Esophagus mucosa (tissue), 1 donor: Measurements from ENCODE around the gene EWSR1. TPM values are rescaled to one million over a fixed set of nuclear protein-coding genes. Genes with fewer than 3 reads are reported as not detected.
A peak's percentile ranks its signal among the peaks of the same experiment; 100 is the strongest.

Source experiments
- ATAC-seq: fragments of 200-7000 bp; cut with Tn5 transposase; one replicate; pipeline ENCODE4 v1.9.1; 2020
- total RNA-seq: library from RNA; stranded (reverse); gene quantifications from one replicate; pipeline ENCODE4 v1.2.4, GENCODE V29; 2023
- donor health status: DM: yes; HTN: yes; CAD: no.

Gene EWSR1
- total RNA-seq, 1 donor from 2014 or later = 127 TPM

GRCh38 chr22:29269731-29270474 is 1.8 kb downstream of the EWSR1 start:
- no peak for ATAC-seq

- ATAC-seq = no peak
Measured at GRCh38 chr22:29270475-29271271, 2.6 kb downstream of the EWSR1 start.

DNA sequence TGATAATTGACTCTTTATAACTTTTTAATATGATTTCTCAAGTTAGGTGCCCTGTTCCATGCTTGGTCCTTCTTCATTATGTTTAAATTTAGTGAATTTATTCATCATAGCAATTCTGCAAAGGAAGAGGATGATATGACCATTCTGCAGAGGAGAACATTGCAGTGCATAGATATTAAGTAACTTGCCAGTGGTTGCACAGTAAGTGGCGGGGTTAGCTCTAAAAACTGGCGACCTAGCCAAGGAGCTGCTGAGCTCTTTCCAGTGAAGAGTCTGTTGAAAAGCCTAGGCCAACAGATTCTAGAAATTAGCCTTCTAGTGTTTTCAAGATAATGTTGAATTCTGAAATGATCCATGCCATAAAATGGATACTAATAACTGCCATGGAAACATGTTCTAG is 4.6 kb downstream of the EWSR1 start:
- no peak for ATAC-seq

DNA sequence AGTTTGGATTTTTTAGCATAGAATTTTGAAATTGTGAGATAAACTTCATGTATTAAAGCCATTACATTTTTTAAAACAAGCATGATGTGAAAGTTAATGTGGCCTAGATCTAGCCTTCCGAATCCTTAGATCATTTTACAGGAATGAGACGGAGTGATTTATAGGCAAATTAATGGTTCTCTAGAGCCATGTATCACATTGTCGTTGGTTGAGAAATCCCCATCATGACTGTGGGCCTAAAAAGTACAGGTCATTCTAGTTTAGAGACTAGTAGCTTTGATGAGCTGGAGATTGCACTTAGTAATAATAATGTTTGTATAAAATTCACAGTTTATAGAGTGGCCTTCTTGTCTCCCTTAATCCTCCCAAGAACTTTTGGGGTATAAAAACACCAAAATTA is 7.1 kb downstream of the EWSR1 start:
- ATAC-seq = no peak

DNA sequence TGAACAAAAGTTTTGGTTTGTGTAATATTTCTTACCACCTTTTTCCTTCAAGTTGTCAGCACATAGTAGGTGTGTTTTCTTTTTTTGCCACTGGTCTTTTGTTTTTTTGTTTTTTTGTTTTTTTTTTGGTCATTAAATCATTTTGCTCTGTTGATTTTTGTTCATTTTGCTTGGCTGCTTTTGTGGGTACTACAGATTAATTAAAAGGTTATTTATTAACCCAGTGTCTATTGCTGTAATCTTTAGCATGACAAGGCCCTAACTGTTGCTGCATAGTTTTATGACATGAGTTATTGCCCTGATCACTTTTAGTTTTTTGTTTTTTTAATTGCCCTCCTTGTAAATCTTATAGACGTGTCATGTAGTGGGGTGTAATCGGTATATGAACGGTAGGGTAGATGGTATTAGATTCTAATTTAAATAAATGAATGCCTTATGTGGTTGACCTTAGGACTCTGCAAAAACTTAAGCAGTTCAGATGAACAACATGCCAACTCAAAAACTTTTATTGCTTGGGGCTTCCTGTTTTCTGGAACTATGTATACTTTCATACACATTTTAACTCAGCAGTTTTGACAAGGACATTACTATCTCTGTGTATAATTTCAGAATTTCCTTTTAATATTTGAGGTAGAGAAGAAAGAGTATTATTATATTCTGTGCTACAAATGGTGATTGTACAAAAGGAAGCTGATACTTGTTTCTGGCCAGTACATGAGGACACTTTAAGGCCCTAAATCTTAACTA is 7.9 kb downstream of the EWSR1 start:
- ATAC-seq = no peak

DNA sequence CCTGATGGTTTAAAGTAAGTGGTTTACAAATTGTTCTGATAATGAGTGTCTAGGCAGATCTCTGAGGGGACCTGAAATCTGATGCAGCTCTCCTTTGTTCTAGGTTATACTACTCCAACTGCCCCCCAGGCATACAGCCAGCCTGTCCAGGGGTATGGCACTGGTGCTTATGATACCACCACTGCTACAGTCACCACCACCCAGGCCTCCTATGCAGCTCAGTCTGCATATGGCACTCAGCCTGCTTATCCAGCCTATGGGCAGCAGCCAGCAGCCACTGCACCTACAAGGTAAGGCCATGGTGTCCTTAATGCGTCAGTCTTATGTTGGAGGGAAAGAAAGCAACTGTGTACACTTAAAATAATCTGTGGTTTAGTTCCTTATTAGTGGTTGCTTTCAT is 9.9 kb downstream of the EWSR1 start:
- ATAC-seq = no peak

- no peak for ATAC-seq
Measured at GRCh38 chr22:29284196-29284595, 16.1 kb downstream of the EWSR1 start.

DNA sequence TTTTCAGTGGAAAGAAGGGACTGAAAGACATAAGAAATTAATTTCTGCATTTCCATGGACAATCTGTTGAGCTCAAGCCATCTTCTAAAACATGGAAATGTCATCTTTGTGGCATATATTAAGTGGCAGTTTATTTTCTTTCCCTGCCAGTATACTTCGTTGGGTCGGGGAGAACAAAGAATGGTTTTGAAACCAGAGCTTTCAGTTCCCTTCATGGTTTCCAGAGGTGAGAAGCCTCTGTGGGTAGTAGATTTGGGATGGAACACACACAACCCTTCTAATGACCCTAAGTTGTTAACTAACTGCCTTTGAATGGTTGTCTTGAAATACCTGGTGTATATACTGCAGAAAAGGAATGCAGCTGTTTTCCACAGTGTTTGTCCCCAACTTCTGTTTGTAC is 20.8 kb downstream of the EWSR1 start:
- ATAC-seq = no peak

GRCh38 chr22:29290061-29290460 is 22.0 kb downstream of the EWSR1 start:
- no peak for ATAC-seq

DNA sequence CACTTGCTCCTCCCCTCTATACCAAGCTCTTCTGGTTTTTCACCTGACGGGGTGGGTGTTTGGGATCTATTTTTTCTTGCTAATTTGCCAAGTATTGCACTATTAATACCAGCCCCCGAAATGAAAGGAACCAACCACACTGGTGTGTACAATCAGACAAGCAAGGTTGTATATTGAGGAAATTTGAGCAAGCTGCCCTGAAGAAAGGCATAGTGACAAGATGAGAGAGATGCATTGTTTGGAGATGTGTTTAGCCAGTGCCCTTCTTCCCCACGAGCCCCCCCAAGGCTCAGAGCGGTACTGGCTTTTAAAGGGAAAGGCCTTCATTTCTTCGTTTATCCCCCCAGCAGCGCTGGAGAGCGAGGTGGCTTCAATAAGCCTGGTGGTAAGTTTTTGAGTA is 23.1 kb downstream of the EWSR1 start:
- no peak for ATAC-seq

- ATAC-seq = no peak
Measured at GRCh38 chr22:29292379-29292778, 24.3 kb downstream of the EWSR1 start.

DNA sequence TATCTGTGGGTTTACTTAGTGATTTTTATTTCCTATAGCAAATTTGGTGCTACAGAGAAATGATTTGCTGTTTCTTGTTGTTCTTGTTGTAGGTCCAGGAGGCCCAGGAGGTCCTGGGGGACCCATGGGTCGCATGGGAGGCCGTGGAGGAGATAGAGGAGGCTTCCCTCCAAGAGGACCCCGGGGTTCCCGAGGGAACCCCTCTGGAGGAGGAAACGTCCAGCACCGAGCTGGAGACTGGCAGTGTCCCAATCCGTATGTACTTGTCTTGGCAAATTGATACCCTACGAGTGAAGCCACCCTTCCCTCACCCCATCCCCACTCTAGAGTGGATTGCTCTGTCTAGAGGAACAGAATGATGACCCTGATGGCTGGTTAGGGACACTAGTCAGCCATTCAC is 30.6 kb downstream of the EWSR1 start:
- no peak for ATAC-seq

- ATAC-seq = no peak
Measured at GRCh38 chr22:29299136-29299900, 31.2 kb downstream of the EWSR1 start.

DNA sequence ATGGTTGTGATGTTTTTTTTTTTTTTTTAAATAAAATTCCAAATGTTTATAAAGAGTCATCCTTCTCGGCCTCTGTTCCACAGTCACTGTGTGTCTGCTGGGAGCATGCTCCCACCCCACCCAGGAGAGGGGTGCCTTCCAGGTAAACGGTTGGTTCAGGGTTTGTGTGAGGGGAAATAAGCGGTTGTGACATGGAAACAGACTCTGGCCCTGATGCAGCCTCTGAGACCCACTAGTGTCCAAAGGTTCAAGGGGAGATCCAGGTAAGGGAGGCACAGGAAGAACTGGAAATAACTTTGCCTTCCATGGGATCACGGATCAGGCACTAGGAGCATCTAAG is 32.4 kb downstream of the EWSR1 start:
- no peak for ATAC-seq

GRCh38 chr22:29300807-29301601 is 32.9 kb downstream of the EWSR1 start:
- ATAC-seq = peak; percentile 1

- no peak for ATAC-seq
Measured at GRCh38 chr22:29301716-29302401, 33.8 kb downstream of the EWSR1 start.

- ATAC-seq = no peak
Measured at GRCh38 chr22:29302402-29302680, 34.3 kb downstream of the EWSR1 start.

- ATAC-seq = no peak
Measured at GRCh38 chr22:29302681-29303465, 34.8 kb downstream of the EWSR1 start.

DNA sequence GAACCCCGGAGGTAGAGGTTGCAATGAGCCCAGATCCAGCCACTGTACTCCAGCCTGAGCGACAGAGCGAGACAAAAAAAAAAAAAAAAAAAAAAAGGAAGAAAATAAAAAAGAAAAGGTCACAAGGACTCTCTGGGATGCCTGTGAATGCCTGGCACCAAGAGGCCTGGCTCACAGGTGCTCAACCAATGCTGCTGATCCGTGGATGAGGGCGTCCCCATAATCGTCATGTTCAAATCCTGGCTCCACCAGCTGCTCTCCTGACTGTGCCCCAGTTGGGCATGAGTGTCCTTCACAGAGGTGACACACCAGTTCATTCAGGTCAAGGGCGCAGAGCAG is 37.7 kb downstream of the EWSR1 start:
- ATAC-seq = no peak

DNA sequence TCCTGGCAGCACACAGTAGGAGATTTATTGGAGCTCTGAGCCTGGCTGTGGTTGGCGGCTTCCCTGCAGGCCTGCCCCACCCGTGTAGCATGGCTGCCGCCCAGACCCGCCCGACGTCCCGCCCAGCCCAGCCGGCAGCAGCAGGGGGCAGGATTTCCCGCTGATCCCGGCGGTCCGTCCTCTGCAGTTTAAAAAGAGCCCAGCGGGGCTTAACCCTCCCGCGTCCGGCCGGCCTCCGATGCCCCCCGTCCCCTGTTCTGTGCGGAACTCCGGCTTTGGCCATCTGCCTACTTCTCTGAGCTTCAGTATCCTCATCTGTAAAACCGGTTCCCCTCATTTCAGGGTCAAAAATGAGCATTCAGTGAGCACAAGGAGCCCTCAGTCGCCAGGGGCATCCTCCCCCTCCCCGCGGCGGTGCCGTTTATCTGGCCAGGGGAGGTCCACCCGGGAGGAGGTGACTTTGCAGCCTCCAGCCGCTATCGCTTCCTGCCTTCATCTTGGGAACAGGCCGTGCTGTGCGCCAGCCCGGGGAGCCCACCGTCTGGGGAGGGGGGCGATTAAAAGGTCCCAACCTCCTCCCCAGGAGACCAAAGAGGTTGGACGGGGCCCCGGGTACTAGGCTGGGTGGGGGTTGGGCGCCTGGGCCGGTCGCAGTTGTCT is 38.2 kb downstream of the EWSR1 start, which contains the start of gene GAS2L1:
GAS2L1 (plus strand) TSS at position 476 of the 660 bp plus-strand sequence. CDS start 1,456 bp downstream, outside the sequence.
- peak; percentile 42 for ATAC-seq
